IMR-90 (cell line): ENCODE measurements around the gene PSMC4. TPM values are rescaled to one million over a fixed set of nuclear protein-coding genes. Genes with fewer than 3 reads are reported as not detected.

Source experiments
- ATAC-seq: fragments of 200-7000 bp; cut with Tn5 transposase; 2 replicates; pipeline ENCODE4 v1.9.1; 2020; ENCODE audit warnings: low read depth, mild to moderate bottlenecking, moderate library complexity
- BruUV-seq: library from RNA; stranded (reverse); fragments of 400-500 nt; replicated peaks from 2 replicates; lab custom pipeline; 2021; lab: Mats Ljungman, UMichigan
- CTCF ChIA-PET: fragments of 300-600 bp; formaldehyde crosslinking; extraction: SDS; loops from one replicate; lab custom pipeline; 2021; ENCODE audit warnings: antibody characterized with exemption; lab: Yijun Ruan, JAX
- POLR2A ChIA-PET: fragments of 300-600 bp; sonication (Branson Sonifier 250); formaldehyde crosslinking; loops from one replicate; lab custom pipeline; 2022; ENCODE audit warnings: antibody characterized with exemption; ENCODE audit not compliant: unreplicated experiment; lab: Charles Lee
- DNase-seq: peaks from one replicate; pipeline ENCODE4 v3.0.0; 2013
- H2AFZ ChIP-seq: replicated peaks from 2 replicates; pipeline ENCODE3; 2013; ENCODE audit warnings: low read length, mild to moderate bottlenecking; ENCODE audit not compliant: poor library complexity
- H2AK5ac ChIP-seq: 2 replicates; pipeline ENCODE4 v1.6.1; 2013; ENCODE audit warnings: low read depth, low read length, inconsistent platforms
- H2AK9ac ChIP-seq: replicated peaks from 2 replicates; pipeline ENCODE3; 2013; ENCODE audit warnings: mild to moderate bottlenecking, low read depth, low read length, moderate library complexity; ENCODE audit not compliant: poor library complexity
- H2BK120ac ChIP-seq: 2 replicates; pipeline ENCODE4 v1.6.1; 2013; ENCODE audit warnings: low read depth, low read length, inconsistent platforms
- H2BK15ac ChIP-seq: 3 replicates; pipeline ENCODE4 v1.6.1; 2013; ENCODE audit warnings: low read depth, low read length, inconsistent platforms
- H2BK20ac ChIP-seq: 2 replicates; pipeline ENCODE4 v1.6.1; 2013; ENCODE audit warnings: low read depth, mild to moderate bottlenecking, inconsistent platforms, low read length, moderate library complexity
- H2BK5ac ChIP-seq: 2 replicates; pipeline ENCODE4 v1.6.1; 2013; ENCODE audit warnings: mild to moderate bottlenecking, low read depth, low read length, inconsistent platforms; ENCODE audit not compliant: poor library complexity, severe bottlenecking
- H3K14ac ChIP-seq: replicated peaks from 2 replicates; pipeline ENCODE4 v1.6.1; 2013; ENCODE audit warnings: low read depth, low read length, inconsistent platforms
- H3K18ac ChIP-seq: 2 replicates; pipeline ENCODE4 v1.6.1; 2013; ENCODE audit warnings: low read depth, low read length, control low read depth
- H3K23ac ChIP-seq: 2 replicates; pipeline ENCODE4 v1.6.1; 2013; ENCODE audit warnings: low read depth, low read length, inconsistent platforms
- H3K27ac ChIP-seq: 2 replicates; pipeline ENCODE4 v1.5.1; 2013; ENCODE audit warnings: mild to moderate bottlenecking, control low read depth, low read length; ENCODE audit not compliant: insufficient read depth
- H3K27me3 ChIP-seq: 2 replicates; pipeline ENCODE4 v1.6.1; 2013; ENCODE audit warnings: low read length; ENCODE audit not compliant: control insufficient read depth, insufficient read depth
- H3K36me3 ChIP-seq: 2 replicates; pipeline ENCODE4 v1.6.1; 2013; ENCODE audit warnings: low read length, mixed read lengths; ENCODE audit not compliant: control insufficient read depth, insufficient read depth
- H3K4ac ChIP-seq: 2 replicates; pipeline ENCODE4 v1.6.1; 2013; ENCODE audit warnings: low read depth, low read length, inconsistent platforms
- H3K4me1 ChIP-seq: 2 replicates; pipeline ENCODE4 v1.6.1; 2013; ENCODE audit warnings: low read length, mixed read lengths; ENCODE audit not compliant: control insufficient read depth, insufficient read depth
- H3K4me2 ChIP-seq: 2 replicates; pipeline ENCODE4 v1.6.1; 2013; ENCODE audit warnings: low read depth, mild to moderate bottlenecking, control low read depth, low read length, moderate library complexity
- H3K4me3 ChIP-seq: 2 replicates; pipeline ENCODE4 v1.5.1; 2013; ENCODE audit warnings: low read depth, mild to moderate bottlenecking, control low read depth, low read length, moderate library complexity; ENCODE audit not compliant: insufficient read depth
- H3K56ac ChIP-seq: 2 replicates; pipeline ENCODE4 v1.6.1; 2013; ENCODE audit warnings: low read length, inconsistent platforms; ENCODE audit not compliant: insufficient read depth; ENCODE audit errors: extremely low read depth
- H3K79me1 ChIP-seq, 2 experiments: 2 replicates each; pipeline ENCODE4 v1.6.1; 2013; ENCODE audit warnings: low read length in 2 of 2, inconsistent platforms in 1 of 2, low read depth in 1 of 2
- H3K9ac ChIP-seq: 2 replicates; pipeline ENCODE4 v1.6.1; 2013; ENCODE audit warnings: low read depth, low read length, control low read depth
- H3K9me1 ChIP-seq: 2 replicates; pipeline ENCODE4 v1.6.1; 2013; ENCODE audit warnings: low read length, inconsistent platforms; ENCODE audit not compliant: insufficient read depth
- H3K9me3 ChIP-seq: 2 replicates; pipeline ENCODE4 v1.6.1; 2013; ENCODE audit warnings: low read length; ENCODE audit not compliant: control insufficient read depth, insufficient read depth
- H4K20me1 ChIP-seq: 2 replicates; pipeline ENCODE4 v1.6.1; 2013; ENCODE audit warnings: low read length, inconsistent platforms; ENCODE audit not compliant: insufficient read depth
- H4K5ac ChIP-seq: 2 replicates; pipeline ENCODE4 v1.6.1; 2013; ENCODE audit warnings: mild to moderate bottlenecking, low read depth, low read length, control low read depth
- H4K8ac ChIP-seq, 2 experiments: 2 replicates each; pipeline ENCODE4 v1.6.1; 2013; ENCODE audit warnings: low read depth in 2 of 2, low read length in 2 of 2, control low read depth in 1 of 2, inconsistent platforms in 1 of 2
- H4K91ac ChIP-seq: 2 replicates; pipeline ENCODE4 v1.6.1; 2013; ENCODE audit warnings: low read depth, low read length, inconsistent platforms; ENCODE audit not compliant: insufficient read depth
- CEBPB ChIP-seq: IDR thresholded peaks from 2 replicates; pipeline ENCODE4 v1.6.1; 2012; ENCODE audit warnings: low read depth, low read length, improper control_type of control experiment
- MAFK ChIP-seq: IDR thresholded peaks from 2 replicates; pipeline ENCODE4 v1.6.1; 2012; ENCODE audit warnings: low read depth, low read length, improper control_type of control experiment
- NFE2L2 ChIP-seq: fragments of 150-350 bp; IDR thresholded peaks from 2 replicates; pipeline ENCODE4 v1.6.1; 2016; ENCODE audit warnings: low read depth, mild to moderate bottlenecking, low read length
- RCOR1 ChIP-seq: IDR thresholded peaks from 2 replicates; pipeline ENCODE4 v1.6.1; 2012; ENCODE audit warnings: mild to moderate bottlenecking, low read length, improper control_type of control experiment; ENCODE audit not compliant: insufficient replicate concordance
- RFX5 ChIP-seq: IDR thresholded peaks from 2 replicates; pipeline ENCODE4 v1.8.0; 2012; ENCODE audit warnings: low read depth, mild to moderate bottlenecking, low read length, moderate library complexity
- WGBS, 2 experiments: methylation state at CpG; one replicate each; pipeline versions ENCODE4 v1.1.5 to v1.1.7; 2013; ENCODE audit warnings: missing lambda C conversion rate in 2 of 2; ENCODE audit not compliant: insufficient read length in 1 of 2; ENCODE audit errors: extremely low coverage in 2 of 2; 5-methylcytosine and 5-hydroxymethylcytosine counted together
- dilution Hi-C: fragments of 300-500 bp; cut with HindIII; formaldehyde crosslinking; loops from one replicate; pipeline ENCODE4 v1.14.3; 2018; ENCODE audit warnings: low sequenced_read_pairs; ENCODE audit not compliant: unreplicated experiment
- in situ Hi-C: fragments of 300-500 bp; cut with MboI; formaldehyde crosslinking; loops from 3 replicates; pipeline ENCODE4 v1.14.3; 2019; ENCODE audit warnings: low sequenced_read_pairs, inconsistent platforms, mixed read lengths
- intact Hi-C: fragments of 100-400 bp; cut with micrococcal nuclease; formaldehyde crosslinking; loops from 2 replicates; pipeline ENCODE4 v1.10.0; 2022
- polyA plus RNA-seq, 3 experiments: library from polyadenylated mRNA; depleted of rRNA; stranded (reverse); fragments of >200 nt; gene quantifications; 2 replicates each; pipeline ENCODE4 v1.2.3, GENCODE V29; 2012; ENCODE audit warnings: low replicate concordance in 1 of 3
- total RNA-seq: library from RNA; depleted of rRNA; stranded (reverse); fragments of >200 nt; gene quantifications from 2 replicates; pipeline ENCODE4 v1.2.3, GENCODE V29; 2012
- TF ChIP-seq, protein P1 (sequence below): fragments of 150-350 bp; IDR thresholded peaks from 2 replicates; pipeline ENCODE4 v1.6.1; 2017; ENCODE audit warnings: mild to moderate bottlenecking, antibody characterized with exemption, low read length, low read depth
- TF ChIP-seq, protein P2 (sequence below): fragments of 150-350 bp; IDR thresholded peaks from 2 replicates; pipeline ENCODE4 v1.6.1; 2016; ENCODE audit warnings: low read depth, mild to moderate bottlenecking, low read length, moderate library complexity, borderline replicate concordance

Gene PSMC4
- total and polyA plus RNA-seq, 2 of the 4 experiments (the other 2 are of a cell fraction): 148 to 216 TPM

DNA sequence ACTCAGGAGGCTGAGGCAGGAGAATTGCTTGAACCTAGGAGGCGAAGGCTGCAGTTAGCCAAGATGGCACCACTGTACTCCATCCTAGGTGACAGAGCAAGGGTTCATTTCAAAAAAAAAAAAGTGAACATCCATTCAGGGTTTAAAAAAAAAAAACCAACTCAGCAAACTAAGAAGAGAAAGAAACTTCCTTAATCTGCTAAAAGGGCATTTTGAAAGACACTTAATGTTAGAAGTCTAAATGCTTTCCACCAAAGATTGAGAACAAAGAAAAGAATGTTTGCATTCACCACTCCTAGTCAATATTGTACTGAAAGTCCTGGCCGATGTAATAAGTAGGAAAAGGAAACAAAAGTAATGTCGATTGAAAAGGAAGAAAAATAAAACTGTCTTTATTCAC is 7.1 kb upstream of the PSMC4 start:
- no peak overlapping the region for H3K23ac ChIP-seq
- BruUV-seq: no TSS peak
- no peak overlapping the region for H4K91ac ChIP-seq
- no peak overlapping the region for H2AK5ac ChIP-seq
- no peak overlapping the region for H3K27ac ChIP-seq
- no peak overlapping the region for H3K56ac ChIP-seq
- H4K8ac ChIP-seq: no peak overlapping the region
- no peaks in the 10 kb centered on the region for H3K79me1 ChIP-seq
- no peak overlapping the region for H2AK9ac ChIP-seq
- in situ Hi-C loops (no loop called here), intact Hi-C loops (no loop called here), dilution Hi-C loops (no loop called here)
- POLR2A ChIA-PET: no interaction called here
- H2BK15ac ChIP-seq: no peak overlapping the region
- H3K36me3 ChIP-seq: no peaks in the 10 kb centered on the region
- H2BK120ac ChIP-seq: no peak overlapping the region
- TF ChIP-seq, protein P1, sequence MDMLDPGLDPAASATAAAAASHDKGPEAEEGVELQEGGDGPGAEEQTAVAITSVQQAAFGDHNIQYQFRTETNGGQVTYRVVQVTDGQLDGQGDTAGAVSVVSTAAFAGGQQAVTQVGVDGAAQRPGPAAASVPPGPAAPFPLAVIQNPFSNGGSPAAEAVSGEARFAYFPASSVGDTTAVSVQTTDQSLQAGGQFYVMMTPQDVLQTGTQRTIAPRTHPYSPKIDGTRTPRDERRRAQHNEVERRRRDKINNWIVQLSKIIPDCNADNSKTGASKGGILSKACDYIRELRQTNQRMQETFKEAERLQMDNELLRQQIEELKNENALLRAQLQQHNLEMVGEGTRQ: no peak
- TF ChIP-seq, protein P2, sequence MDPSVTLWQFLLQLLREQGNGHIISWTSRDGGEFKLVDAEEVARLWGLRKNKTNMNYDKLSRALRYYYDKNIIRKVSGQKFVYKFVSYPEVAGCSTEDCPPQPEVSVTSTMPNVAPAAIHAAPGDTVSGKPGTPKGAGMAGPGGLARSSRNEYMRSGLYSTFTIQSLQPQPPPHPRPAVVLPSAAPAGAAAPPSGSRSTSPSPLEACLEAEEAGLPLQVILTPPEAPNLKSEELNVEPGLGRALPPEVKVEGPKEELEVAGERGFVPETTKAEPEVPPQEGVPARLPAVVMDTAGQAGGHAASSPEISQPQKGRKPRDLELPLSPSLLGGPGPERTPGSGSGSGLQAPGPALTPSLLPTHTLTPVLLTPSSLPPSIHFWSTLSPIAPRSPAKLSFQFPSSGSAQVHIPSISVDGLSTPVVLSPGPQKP: no peak
- TF ChIP-seq RFX5: no peak
- TF ChIP-seq CEBPB: no peak
- TF ChIP-seq MAFK: no peak
- TF ChIP-seq RCOR1: no peak
- no peak for TF ChIP-seq NFE2L2
- WGBS, 2 experiments: no CpG with 5 or more reads among the region's 3 CpGs
- no peaks in the 10 kb centered on the region; the same call in 1 of the 2 replicates for H3K27me3 ChIP-seq
- H3K18ac ChIP-seq: no peak overlapping the region
- H3K14ac ChIP-seq: no peak overlapping the region
- H2BK5ac ChIP-seq: no peak overlapping the region
- no peak overlapping the region for H4K5ac ChIP-seq
- H3K9me1 ChIP-seq: no peaks in the 10 kb centered on the region
- H3K4ac ChIP-seq: no peak overlapping the region
- no peak for ATAC-seq
- no peak for DNase-seq
- H3K9ac ChIP-seq: no peak overlapping the region
- H4K20me1 ChIP-seq: no peaks in the 10 kb centered on the region
- no peaks in the 10 kb centered on the region for H3K4me1 ChIP-seq
- no peak overlapping the region for H3K4me3 ChIP-seq
- H3K4me2 ChIP-seq: no peak overlapping the region
- no peak overlapping the region for H2BK20ac ChIP-seq
- H3K9me3 ChIP-seq: no peaks in the 10 kb centered on the region
- H2AFZ ChIP-seq: no peak overlapping the region
- CTCF ChIA-PET: no interaction called here
